H9 (cell line): Measurements from ENCODE around the gene SCN11A. TPM values are rescaled to one million over a fixed set of nuclear protein-coding genes. Genes with fewer than 3 reads are reported as not detected.

Source experiments
- DNase-seq: peaks from one replicate; pipeline ENCODE4 v3.0.0-alpha.2; 2017
- H2AFZ ChIP-seq: one replicate; pipeline ENCODE4 v1.6.1; 2013; ENCODE audit warnings: mild to moderate bottlenecking, low read length, control low read depth, moderate library complexity
- H2AK5ac ChIP-seq: 2 replicates; pipeline ENCODE4 v1.6.1; 2013; ENCODE audit warnings: low read length, control low read depth, mixed read lengths; ENCODE audit not compliant: insufficient read length
- H2BK120ac ChIP-seq: one replicate; pipeline ENCODE4 v1.6.1; 2013; ENCODE audit warnings: low read depth, mild to moderate bottlenecking, low read length, control low read depth, inconsistent platforms; ENCODE audit not compliant: poor library complexity, severe bottlenecking
- H2BK12ac ChIP-seq: 2 replicates; pipeline ENCODE4 v1.6.1; 2013; ENCODE audit warnings: low read length, control low read depth, mixed read lengths, low read depth; ENCODE audit not compliant: insufficient read length
- H2BK15ac ChIP-seq: 2 replicates; pipeline ENCODE4 v1.6.1; 2013; ENCODE audit warnings: low read depth, low read length, control low read depth
- H2BK20ac ChIP-seq: one replicate; pipeline ENCODE4 v1.6.1; 2013; ENCODE audit warnings: low read depth, mild to moderate bottlenecking, low read length, control low read depth, inconsistent platforms; ENCODE audit not compliant: poor library complexity, severe bottlenecking
- H2BK5ac ChIP-seq: 2 replicates; pipeline ENCODE4 v1.6.1; 2013; ENCODE audit warnings: low read length, control low read depth, mixed read lengths; ENCODE audit not compliant: insufficient read length
- H3K14ac ChIP-seq: 2 replicates; pipeline ENCODE4 v1.6.1; 2013; ENCODE audit warnings: low read length, control low read depth; ENCODE audit not compliant: insufficient read depth
- H3K18ac ChIP-seq: 2 replicates; pipeline ENCODE4 v1.6.1; 2013; ENCODE audit warnings: low read depth, mild to moderate bottlenecking, mixed read lengths, low read length, control low read depth; ENCODE audit not compliant: insufficient read length
- H3K23ac ChIP-seq: 2 replicates; pipeline ENCODE4 v1.6.1; 2013; ENCODE audit warnings: low read length, control low read depth, mixed read lengths, low read depth; ENCODE audit not compliant: insufficient read length
- H3K23me2 ChIP-seq: 2 replicates; pipeline ENCODE4 v1.6.1; 2013; ENCODE audit warnings: low read depth, mild to moderate bottlenecking, mixed read lengths, low read length, control low read depth; ENCODE audit not compliant: insufficient read length, poor library complexity, severe bottlenecking
- H3K27ac ChIP-seq: 2 replicates; pipeline ENCODE4 v1.5.1; 2013; ENCODE audit warnings: low read length, control low read depth, mixed read lengths, low read depth; ENCODE audit not compliant: insufficient read length
- H3K27me3 ChIP-seq: 2 replicates; pipeline ENCODE4 v1.6.1; 2013; ENCODE audit warnings: low read length, control low read depth, inconsistent platforms; ENCODE audit not compliant: insufficient read depth
- H3K4ac ChIP-seq: 2 replicates; pipeline ENCODE4 v1.6.1; 2013; ENCODE audit warnings: low read depth, mild to moderate bottlenecking, control low read depth, inconsistent platforms, low read length, moderate library complexity
- H3K4me1 ChIP-seq: 2 replicates; pipeline ENCODE4 v1.6.1; 2013; ENCODE audit warnings: low read length, control low read depth, inconsistent platforms; ENCODE audit not compliant: insufficient read depth
- H3K4me2 ChIP-seq: 2 replicates; pipeline ENCODE4 v1.6.1; 2013; ENCODE audit warnings: low read length, control low read depth, mixed read lengths; ENCODE audit not compliant: insufficient read length, insufficient read depth
- H3K56ac ChIP-seq: 2 replicates; pipeline ENCODE4 v1.6.1; 2013; ENCODE audit warnings: low read depth, mild to moderate bottlenecking, mixed read lengths, low read length, control low read depth; ENCODE audit not compliant: insufficient read length
- H3K79me1 ChIP-seq: 2 replicates; pipeline ENCODE4 v1.6.1; 2013; ENCODE audit warnings: low read depth, mild to moderate bottlenecking, moderate library complexity, low read length, control low read depth, inconsistent platforms; ENCODE audit not compliant: insufficient read depth, poor library complexity, severe bottlenecking
- H3K79me2 ChIP-seq: 2 replicates; pipeline ENCODE4 v1.6.1; 2013; ENCODE audit warnings: low read length, control low read depth, inconsistent platforms; ENCODE audit not compliant: insufficient read depth
- H3K9ac ChIP-seq: 2 replicates; pipeline ENCODE4 v1.6.1; 2013; ENCODE audit warnings: low read length, control low read depth, mixed read lengths; ENCODE audit not compliant: insufficient read length; ENCODE audit errors: extremely low read depth
- H3K9me3 ChIP-seq: one replicate; pipeline ENCODE4 v1.6.1; 2013; ENCODE audit warnings: low read depth, low read length, inconsistent platforms; ENCODE audit not compliant: control insufficient read depth
- H3T11ph ChIP-seq: one replicate; pipeline ENCODE4 v1.6.1; 2013; ENCODE audit warnings: mild to moderate bottlenecking, low read length, control low read depth, inconsistent platforms
- H4K20me1 ChIP-seq: one replicate; pipeline ENCODE4 v1.6.1; 2013; ENCODE audit not compliant: control insufficient read depth, insufficient read length, insufficient read depth
- H4K5ac ChIP-seq: 2 replicates; pipeline ENCODE4 v1.6.1; 2013; ENCODE audit warnings: low read depth, mild to moderate bottlenecking, mixed read lengths, low read length, control low read depth; ENCODE audit not compliant: insufficient read length
- H4K8ac ChIP-seq: replicated peaks from 2 replicates; pipeline ENCODE4 v1.6.1; 2013; ENCODE audit warnings: low read length, control low read depth, mixed read lengths, low read depth; ENCODE audit not compliant: insufficient read length
- H4K91ac ChIP-seq: 2 replicates; pipeline ENCODE4 v1.6.1; 2013; ENCODE audit warnings: low read depth, mild to moderate bottlenecking, moderate library complexity, mixed read lengths, low read length, control low read depth; ENCODE audit not compliant: insufficient read length
- H3K27ac Mint-ChIP-seq, 3 experiments: 2 replicates in 2 of 3; 3 replicates in 1 of 3; pipeline ENCODE4 v1.8.0; 2020 to 2021; ENCODE audit warnings: mixed read lengths in 3 of 3, mild to moderate bottlenecking in 1 of 3, moderate library complexity in 1 of 3
- H3K27me3 Mint-ChIP-seq: 2 replicates; pipeline ENCODE4 v1.8.0; 2021; ENCODE audit warnings: low read depth, mild to moderate bottlenecking, moderate library complexity, mixed read lengths
- H3K36me3 Mint-ChIP-seq, 3 experiments: 2 replicates in 2 of 3; 3 replicates in 1 of 3; pipeline ENCODE4 v1.8.0; 2020 to 2021; ENCODE audit warnings: low read depth in 3 of 3, mixed read lengths in 3 of 3; ENCODE audit not compliant: insufficient read depth in 1 of 3
- H3K4me1 Mint-ChIP-seq, 2 experiments: 2 replicates each; pipeline ENCODE4 v1.8.0; 2020; ENCODE audit warnings: mixed read lengths in 2 of 2
- H3K4me3 Mint-ChIP-seq, 2 experiments: 2 replicates in 1 of 2; 3 replicates in 1 of 2; pipeline ENCODE4 v1.8.0; 2020 to 2021; ENCODE audit warnings: mild to moderate bottlenecking in 2 of 2, mixed read lengths in 2 of 2, moderate library complexity in 1 of 2
- H3K9me3 Mint-ChIP-seq, 2 experiments: 2 replicates in 1 of 2; 3 replicates in 1 of 2; pipeline ENCODE4 v1.8.0; 2020; ENCODE audit warnings: mild to moderate bottlenecking in 2 of 2, mixed read lengths in 2 of 2, moderate library complexity in 1 of 2
- CTCF ChIP-seq: fragments of 200-600 bp; sonication (generic); conservative IDR thresholded peaks from 3 replicates; pipeline ENCODE4 v1.8.0; 2021; ENCODE audit warnings: antibody characterized with exemption, mild to moderate bottlenecking
- WGBS: extraction: QIAGEN DNeasy Blood & Tissue Kit; methylation state at CpG from one replicate; pipeline ENCODE4 v1.1.7; 2013; ENCODE audit warnings: missing lambda C conversion rate, low lambda C conversion rate, mixed read lengths; ENCODE audit not compliant: insufficient read length; ENCODE audit errors: extremely low coverage; 5-methylcytosine and 5-hydroxymethylcytosine counted together
- total RNA-seq: library from RNA; stranded (reverse); gene quantifications from 2 replicates; pipeline ENCODE4 v1.2.1, GENCODE V29; 2021

The SCN11A gene
- total RNA-seq, 1 experiment from 2014 or later: 0.17 TPM

- H3K9ac ChIP-seq: no peak overlapping the region
- H3K79me2 ChIP-seq: no peaks in the 10 kb centered on the region
- no peak overlapping the region for H3K23ac ChIP-seq
- no peak overlapping the region for H3T11ph ChIP-seq
- H2BK20ac ChIP-seq: no peak overlapping the region
- Mint-ChIP-seq H3K36me3 (peaks cover 2 to 20% (median 18%) of the 10 kb centered on the region in 3 experiments; a peak in 6 of 7 replicates), H3K27me3 (no peaks in the 10 kb centered on the region), H3K27ac (no peak overlapping the region), H3K4me3 (no peak overlapping the region), H3K4me1 (peaks cover 5 to 6% of the 10 kb centered on the region in 2 experiments), H3K9me3 (no peaks in the 10 kb centered on the region)
- no CpG with 5 or more reads among the region's 3 CpGs for WGBS
- no peak overlapping the region for H4K91ac ChIP-seq
- no peak overlapping the region for H2AFZ ChIP-seq
- no peak overlapping the region for H4K8ac ChIP-seq
- no peak overlapping the region for H2BK5ac ChIP-seq
- H3K79me1 ChIP-seq: peaks cover 8% of the 10 kb centered on the region
- no peaks in the 10 kb centered on the region for H4K20me1 ChIP-seq
- no peak overlapping the region for H3K56ac ChIP-seq
- H2BK120ac ChIP-seq: no peak overlapping the region
- no peak overlapping the region for H3K4me2 ChIP-seq
- no peaks in the 10 kb centered on the region for H3K27me3 ChIP-seq
- H2AK5ac ChIP-seq: no peak overlapping the region
- H2BK12ac ChIP-seq: no peak overlapping the region
- H3K9me3 ChIP-seq: no peaks in the 10 kb centered on the region
- no peaks in the 10 kb centered on the region for H3K23me2 ChIP-seq
- H3K18ac ChIP-seq: no peak overlapping the region
- no peak overlapping the region for H3K27ac ChIP-seq
- no peak for DNase-seq
- no peaks in the 10 kb centered on the region for H3K4me1 ChIP-seq
- no peak overlapping the region for H3K14ac ChIP-seq
- H3K4ac ChIP-seq: no peak overlapping the region
- H2BK15ac ChIP-seq: no peak overlapping the region
- TF ChIP-seq CTCF: no peak
- H4K5ac ChIP-seq: no peak overlapping the region
Measured at GRCh38 chr3:39063143-39063542, 11.4 kb upstream of the SCN11A start.
